NB4 (cell line): ENCODE measurements around the gene RABEP1.

Experiments used
- MYC ChIP-seq: IDR thresholded peaks from 2 replicates; pipeline ENCODE4 v1.6.1; 2011; ENCODE audit warnings: low read depth, low read length
- POLR2A ChIP-seq: IDR thresholded peaks from 2 replicates; pipeline ENCODE4 v1.6.1; 2011; ENCODE audit warnings: mild to moderate bottlenecking; ENCODE audit not compliant: insufficient read length; ENCODE audit errors: extremely low read depth
- TF ChIP-seq, protein P1 (sequence below): IDR thresholded peaks from one replicate; pipeline ENCODE4 v1.5.1; 2012; ENCODE audit warnings: low read depth, low read length

DNA sequence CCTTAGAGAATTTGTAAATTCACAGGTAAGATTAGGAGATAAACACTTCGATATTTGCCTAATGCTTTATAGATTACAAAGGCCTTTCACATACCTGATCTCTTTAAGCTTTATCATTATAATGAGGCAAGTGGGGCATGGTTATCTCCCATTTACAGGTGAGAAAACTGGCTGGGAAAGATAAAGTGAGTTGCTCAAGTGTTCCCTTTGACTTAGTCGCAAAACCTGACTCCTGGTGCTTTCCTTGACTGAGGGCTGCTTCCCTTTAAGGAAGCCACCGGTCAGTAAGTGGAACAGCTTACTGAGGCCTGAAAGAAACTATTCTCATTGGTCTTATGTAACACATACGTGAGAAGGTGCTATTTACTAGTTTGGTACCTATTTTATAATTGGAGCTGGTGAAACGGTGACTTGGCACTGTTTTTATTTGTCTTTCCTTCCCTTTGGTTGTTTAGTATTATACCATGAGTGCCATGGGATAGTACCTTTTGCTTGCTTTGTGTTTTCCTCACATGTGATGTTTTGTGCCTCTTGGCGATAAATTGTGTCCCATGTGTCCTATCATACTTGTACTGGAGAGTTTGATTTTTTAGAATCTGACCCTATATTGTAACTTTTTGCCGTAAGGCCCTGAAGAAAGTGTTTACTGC is 80.2 kb downstream of the RABEP1 start:
- TF ChIP-seq, protein P1, sequence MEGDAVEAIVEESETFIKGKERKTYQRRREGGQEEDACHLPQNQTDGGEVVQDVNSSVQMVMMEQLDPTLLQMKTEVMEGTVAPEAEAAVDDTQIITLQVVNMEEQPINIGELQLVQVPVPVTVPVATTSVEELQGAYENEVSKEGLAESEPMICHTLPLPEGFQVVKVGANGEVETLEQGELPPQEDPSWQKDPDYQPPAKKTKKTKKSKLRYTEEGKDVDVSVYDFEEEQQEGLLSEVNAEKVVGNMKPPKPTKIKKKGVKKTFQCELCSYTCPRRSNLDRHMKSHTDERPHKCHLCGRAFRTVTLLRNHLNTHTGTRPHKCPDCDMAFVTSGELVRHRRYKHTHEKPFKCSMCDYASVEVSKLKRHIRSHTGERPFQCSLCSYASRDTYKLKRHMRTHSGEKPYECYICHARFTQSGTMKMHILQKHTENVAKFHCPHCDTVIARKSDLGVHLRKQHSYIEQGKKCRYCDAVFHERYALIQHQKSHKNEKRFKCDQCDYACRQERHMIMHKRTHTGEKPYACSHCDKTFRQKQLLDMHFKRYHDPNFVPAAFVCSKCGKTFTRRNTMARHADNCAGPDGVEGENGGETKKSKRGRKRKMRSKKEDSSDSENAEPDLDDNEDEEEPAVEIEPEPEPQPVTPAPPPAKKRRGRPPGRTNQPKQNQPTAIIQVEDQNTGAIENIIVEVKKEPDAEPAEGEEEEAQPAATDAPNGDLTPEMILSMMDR, result no peak
- TF ChIP-seq POLR2A (no peak), MYC (no peak)
